AG04450 (cell line): Measurements from ENCODE around the gene ZBTB1. TPM values are rescaled to one million over a fixed set of nuclear protein-coding genes. Genes with fewer than 3 reads are reported as not detected.

Experiments used
- CTCF ChIA-PET: fragments of 300-600, 350-600 bp; formaldehyde crosslinking; extraction: SDS; loops from one replicate; lab custom pipeline; 2022; ENCODE audit warnings: antibody characterized with exemption, inconsistent platforms; lab: Charles Lee
- POLR2A ChIA-PET: fragments of 350-600 bp; formaldehyde crosslinking; extraction: SDS; loops from one replicate; lab custom pipeline; 2021; ENCODE audit warnings: antibody characterized with exemption, inconsistent platforms; lab: Yijun Ruan, JAX
- DNase-seq: peaks from one replicate; pipeline ENCODE4 v3.0.0-alpha.2; 2011; ENCODE audit warnings: low read depth, low spot score
- H3K27ac ChIP-seq: one replicate; pipeline ENCODE4 v1.5.1; 2012; ENCODE audit warnings: low read depth, low read length, control low read depth
- H3K27me3 ChIP-seq: one replicate; pipeline ENCODE4 v1.6.0; 2012; ENCODE audit warnings: low read length; ENCODE audit not compliant: control insufficient read depth, insufficient read depth
- H3K4me3 ChIP-seq: 2 replicates; pipeline ENCODE4 v1.5.1; 2011; ENCODE audit warnings: mild to moderate bottlenecking, low read depth, low read length, control low read depth
- H3K9me3 ChIP-seq: 2 replicates; pipeline ENCODE4 v1.5.1; 2012; ENCODE audit warnings: low read length; ENCODE audit not compliant: control insufficient read depth, insufficient read depth
- polyA plus RNA-seq: library from polyadenylated mRNA; depleted of rRNA; stranded (reverse); fragments of >200 nt; gene quantifications from 2 replicates; pipeline ENCODE4 v1.2.3, GENCODE V29; 2011
- TF ChIP-seq, protein P1 (sequence below): IDR thresholded peaks from 2 replicates; pipeline ENCODE4 v1.5.1; 2011; ENCODE audit warnings: low read depth, low read length, control low read depth, inconsistent platforms

ZBTB1 gene
- polyA plus RNA-seq, 1 experiment: 42.1 TPM

- TF ChIP-seq, protein P1, sequence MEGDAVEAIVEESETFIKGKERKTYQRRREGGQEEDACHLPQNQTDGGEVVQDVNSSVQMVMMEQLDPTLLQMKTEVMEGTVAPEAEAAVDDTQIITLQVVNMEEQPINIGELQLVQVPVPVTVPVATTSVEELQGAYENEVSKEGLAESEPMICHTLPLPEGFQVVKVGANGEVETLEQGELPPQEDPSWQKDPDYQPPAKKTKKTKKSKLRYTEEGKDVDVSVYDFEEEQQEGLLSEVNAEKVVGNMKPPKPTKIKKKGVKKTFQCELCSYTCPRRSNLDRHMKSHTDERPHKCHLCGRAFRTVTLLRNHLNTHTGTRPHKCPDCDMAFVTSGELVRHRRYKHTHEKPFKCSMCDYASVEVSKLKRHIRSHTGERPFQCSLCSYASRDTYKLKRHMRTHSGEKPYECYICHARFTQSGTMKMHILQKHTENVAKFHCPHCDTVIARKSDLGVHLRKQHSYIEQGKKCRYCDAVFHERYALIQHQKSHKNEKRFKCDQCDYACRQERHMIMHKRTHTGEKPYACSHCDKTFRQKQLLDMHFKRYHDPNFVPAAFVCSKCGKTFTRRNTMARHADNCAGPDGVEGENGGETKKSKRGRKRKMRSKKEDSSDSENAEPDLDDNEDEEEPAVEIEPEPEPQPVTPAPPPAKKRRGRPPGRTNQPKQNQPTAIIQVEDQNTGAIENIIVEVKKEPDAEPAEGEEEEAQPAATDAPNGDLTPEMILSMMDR: no peak
- Histone ChIP-seq H3K27ac (no peak overlapping the region), H3K9me3 (no peaks in the 10 kb centered on the region), H3K27me3 (no peaks in the 10 kb centered on the region), H3K4me3 (peak overlapping the region; percentile 76)
- no peak for DNase-seq
- CTCF ChIA-PET: interaction anchor here (0.9 to 2.4 kb wide), 4 partner anchors 14 to 446 kb away, joined by 3 to 14 read pairs (median 6); no protein-coding TSS in a partner anchor
- POLR2A ChIA-PET: no interaction called here
Observed at GRCh38 chr14:64464651-64465050, 39.9 kb upstream of the ZBTB1 start.

DNA sequence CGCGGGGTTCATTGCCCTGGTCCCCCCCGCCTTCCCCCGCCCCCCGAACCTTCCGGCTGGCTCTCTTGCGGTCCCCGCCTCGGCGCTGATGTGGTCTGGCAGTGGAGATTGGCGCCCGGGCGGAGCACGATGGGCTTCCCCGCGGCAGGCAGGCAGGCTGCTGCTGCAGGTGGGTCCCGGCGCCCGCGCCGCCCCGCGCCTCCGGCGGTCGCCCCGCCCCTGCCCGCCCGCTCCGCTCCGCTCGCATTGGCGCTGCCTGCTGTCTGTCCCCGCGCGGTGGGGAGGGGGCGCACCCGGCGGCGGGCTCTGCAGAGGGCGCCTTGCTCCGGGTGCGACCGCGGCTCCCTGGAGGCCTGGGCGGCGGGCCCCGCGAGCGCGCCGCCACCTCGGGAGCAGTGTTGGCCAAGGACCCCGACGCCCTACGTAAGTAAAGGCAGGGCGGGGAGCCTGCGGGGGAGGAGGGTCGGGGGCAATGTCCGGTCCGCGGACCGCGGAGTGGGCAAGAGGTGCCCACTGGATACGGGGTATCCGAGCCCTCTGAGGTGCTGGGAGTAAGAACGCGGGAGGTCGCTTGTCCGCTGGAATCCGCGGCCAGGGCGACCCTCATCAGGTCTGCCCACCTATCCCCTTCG is 39.3 kb upstream of the ZBTB1 start, which contains the start of gene AKAP5:
Gene AKAP5, plus strand, starts transcription at position 309 of the 632 bp plus-strand sequence. CDS start 2,896 bp downstream, outside the sequence.
- H3K27ac ChIP-seq: no peak within 1 kb of the TSS
- H3K4me3 ChIP-seq: peak within 1 kb of the TSS; percentile 76
- no peaks in the 10 kb centered on the region for H3K9me3 ChIP-seq
- ChIA-PET CTCF (interaction anchor here (0.6 to 2.5 kb wide), 5 partner anchors 14 to 300 kb away, joined by 3 to 11 read pairs (median 5); no protein-coding TSS in a partner anchor), POLR2A (interaction anchor here (0.6 kb wide), 1 partner anchor 96 kb away, joined by 3 read pairs; no protein-coding TSS in a partner anchor)
- no peak for DNase-seq
- H3K27me3 ChIP-seq: no peaks in the 10 kb centered on the region
- TF ChIP-seq, protein P1: no peak

DNA sequence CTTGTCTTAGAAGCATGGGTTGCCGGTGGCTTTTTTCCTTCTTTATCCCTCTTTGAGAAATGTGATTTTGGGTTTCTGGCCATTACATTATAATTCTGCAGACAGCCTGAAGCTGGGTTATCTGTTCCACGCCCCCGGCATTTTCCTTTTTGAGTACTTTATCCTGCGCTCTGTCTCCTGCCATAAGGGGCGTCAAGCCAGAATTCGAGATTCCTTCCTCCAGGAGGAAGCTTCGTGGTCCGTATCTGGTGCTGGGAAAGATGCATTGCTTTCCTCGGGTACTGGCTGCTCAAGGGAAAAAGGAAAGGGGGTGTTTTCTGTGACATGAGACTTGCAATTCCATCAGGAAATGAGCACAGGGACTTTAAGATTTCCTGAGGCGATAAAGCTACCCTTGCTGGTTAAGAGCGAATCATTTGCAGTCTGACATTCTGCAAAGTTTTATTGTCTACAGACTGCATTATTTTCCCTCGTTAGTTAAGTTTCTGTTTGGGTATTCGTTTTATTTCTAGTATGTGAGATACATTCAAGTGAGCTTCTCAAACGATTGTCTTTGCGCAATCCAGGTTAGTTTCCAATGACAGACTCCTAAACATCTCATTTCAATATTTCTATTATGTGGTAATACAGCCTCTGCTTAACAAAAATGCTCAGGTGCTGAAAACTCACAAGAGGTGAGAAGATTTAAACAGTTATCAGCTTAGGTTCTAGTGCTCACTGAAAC is 38.6 kb upstream of the ZBTB1 start:
- DNase-seq: peak; percentile 8
- Histone ChIP-seq H3K27ac (no peak overlapping the region), H3K9me3 (no peaks in the 10 kb centered on the region), H3K4me3 (peak overlapping the region; percentile 76), H3K27me3 (no peaks in the 10 kb centered on the region)
- POLR2A ChIA-PET: interaction anchor here (0.6 kb wide), 1 partner anchor 97 kb away, joined by 3 read pairs; no protein-coding TSS in a partner anchor
- CTCF ChIA-PET: interaction anchor here (0.6 to 2.5 kb wide), 8 partner anchors 10 to 299 kb away, joined by 3 to 11 read pairs (median 4); no protein-coding TSS in a partner anchor
- TF ChIP-seq, protein P1: peak; percentile 64

DNA sequence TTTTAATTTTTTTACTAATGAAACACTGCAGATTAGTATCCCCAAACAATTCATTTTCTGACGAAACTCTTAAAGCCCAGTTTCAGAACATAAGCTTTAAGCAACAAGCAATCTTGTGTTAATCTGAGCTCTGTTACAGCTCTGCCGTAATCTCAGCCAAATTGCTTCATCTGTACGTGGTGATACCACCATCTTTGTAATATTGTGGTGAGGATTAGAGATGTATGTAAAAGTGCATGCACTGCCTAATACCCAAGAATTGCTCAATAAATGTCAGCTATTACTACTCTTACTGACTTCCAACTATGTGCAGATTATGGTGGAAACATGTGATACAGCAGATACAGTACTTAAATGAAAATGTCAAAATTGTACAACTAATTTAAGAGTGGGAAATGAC is 37.5 kb upstream of the ZBTB1 start:
- Histone ChIP-seq H3K27ac (no peak overlapping the region), H3K27me3 (no peaks in the 10 kb centered on the region), H3K9me3 (no peaks in the 10 kb centered on the region), H3K4me3 (no peak overlapping the region)
- no peak for DNase-seq
- POLR2A ChIA-PET: no interaction called here
- CTCF ChIA-PET: interaction anchor here (0.6 to 2.5 kb wide), 6 partner anchors 12 to 456 kb away, joined by 3 to 11 read pairs (median 4); no protein-coding TSS in a partner anchor
- TF ChIP-seq, protein P1: no peak
